GM19452 (cell line): ENCODE data around the gene AMIGO3.

ENCODE experiments used
- ATAC-seq: cut with Tn5 transposase; IDR thresholded peaks from one replicate; pipeline ENCODE4 v1.9.1; 2021; ENCODE audit not compliant: unreplicated experiment

The AMIGO3 gene

DNA sequence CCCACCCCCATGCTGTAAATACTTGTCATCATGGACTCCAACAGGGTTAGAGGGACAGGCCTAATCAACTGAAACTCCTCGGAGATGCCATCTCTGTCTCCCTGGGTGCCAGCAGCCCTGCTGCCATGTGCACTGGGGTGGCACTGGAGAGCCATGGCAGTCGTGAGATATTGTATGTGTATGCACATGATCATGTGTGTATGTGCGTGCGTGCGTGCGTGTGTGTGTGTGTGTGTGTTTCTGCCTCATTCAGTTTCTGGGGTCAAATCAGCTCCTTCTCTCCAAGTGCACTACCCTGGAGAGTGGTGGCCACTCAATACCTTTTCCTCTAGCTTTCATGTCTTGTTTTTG lies 48.6 kb downstream of the AMIGO3 start:
- ATAC-seq: no peak

DNA sequence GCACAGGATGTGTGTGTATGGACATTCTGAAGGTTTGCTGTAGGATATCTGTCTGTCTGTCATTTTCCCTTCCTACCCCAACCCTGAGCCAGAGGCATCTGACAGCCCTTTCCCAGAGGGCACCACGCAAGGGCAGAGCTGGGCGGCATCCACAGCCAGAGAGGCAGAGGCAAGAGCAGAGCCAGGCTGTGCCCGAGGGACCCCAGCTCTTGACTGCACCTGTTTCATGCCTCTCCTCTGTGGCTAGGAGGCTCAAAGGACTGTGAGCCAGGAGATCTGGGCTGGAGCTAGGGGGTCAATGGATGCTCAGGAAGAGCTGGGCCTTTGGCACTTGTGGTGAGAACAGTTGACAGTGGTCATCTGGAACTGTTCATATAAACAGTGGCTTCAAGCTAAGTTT lies 50.1 kb downstream of the AMIGO3 start:
- ATAC-seq: no peak

DNA sequence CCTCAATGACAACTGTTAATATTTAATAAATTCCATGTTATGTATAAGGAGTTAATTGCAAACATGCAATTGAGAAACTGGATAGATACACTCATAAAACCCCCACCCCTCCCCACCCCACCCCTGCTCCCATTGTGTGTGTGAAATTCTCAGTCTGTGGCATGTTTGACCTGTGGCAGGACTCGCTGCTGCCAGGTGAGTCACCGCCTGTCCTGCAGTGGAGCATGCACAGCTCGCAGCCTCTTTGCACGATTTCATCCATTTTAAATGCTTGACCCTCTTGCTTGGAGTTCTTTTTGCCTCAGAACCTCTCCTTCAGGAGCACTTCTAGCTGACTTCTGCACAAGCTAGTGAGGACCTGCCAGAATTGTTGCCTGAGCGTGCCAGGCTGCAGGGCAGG lies 50.6 kb downstream of the AMIGO3 start:
- no peak for ATAC-seq

DNA sequence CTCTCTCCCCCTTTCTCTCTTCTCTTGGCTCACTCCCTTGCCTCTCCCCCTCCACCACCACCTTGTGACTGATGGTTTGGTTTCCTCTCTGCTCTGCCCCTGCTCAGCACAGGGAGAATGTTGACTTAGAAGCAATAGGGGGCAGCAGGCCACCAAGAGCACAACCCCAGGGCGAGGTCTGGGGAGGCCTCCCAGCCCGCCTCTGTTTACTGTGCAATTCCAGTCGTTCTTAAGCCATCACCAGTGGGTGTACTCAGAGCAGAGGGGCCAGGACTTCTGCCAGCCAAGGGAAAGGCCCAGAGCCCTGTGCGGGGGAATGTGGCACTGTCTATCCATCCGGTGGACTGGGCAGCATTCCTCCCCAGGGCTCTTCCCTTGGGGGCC lies 51.1 kb downstream of the AMIGO3 start:
- ATAC-seq: no peak

DNA sequence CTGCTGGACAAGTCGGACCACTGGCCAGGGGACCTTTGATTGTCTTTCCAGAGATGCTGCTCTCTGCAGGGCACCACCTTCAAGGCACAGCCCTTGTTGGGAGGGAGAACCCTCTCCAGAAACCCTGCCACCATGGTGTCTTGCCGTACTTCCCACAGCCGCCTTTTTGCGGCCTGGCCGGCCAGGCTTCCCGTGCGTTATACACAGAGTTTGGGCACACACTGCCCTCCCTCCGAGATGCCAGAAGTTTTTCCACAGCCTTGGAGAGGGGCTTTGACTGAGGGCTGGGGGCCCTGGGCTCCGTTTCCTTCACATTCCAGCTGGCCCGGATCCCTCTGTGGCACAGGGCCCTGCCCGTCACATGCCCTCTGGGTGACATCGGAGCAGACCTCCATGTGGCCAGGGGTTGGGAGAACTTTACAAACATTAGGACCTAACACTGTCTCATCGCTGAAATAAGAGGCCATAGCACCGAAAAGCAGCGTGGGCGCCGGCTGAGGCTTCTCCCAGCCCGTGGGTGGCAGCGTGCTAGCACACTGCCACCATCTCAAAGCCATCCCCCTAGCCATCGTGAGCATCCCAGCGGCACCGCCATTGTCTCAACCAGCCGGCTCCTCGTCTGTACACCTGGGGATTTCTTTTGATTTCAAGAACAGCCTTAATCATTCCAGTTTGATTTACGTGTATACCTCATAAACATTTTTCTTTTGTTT lies 51.6 kb downstream of the AMIGO3 start:
- no peak for ATAC-seq
